ENCODE data around the gene HEPHL1.

- no peak for TF ChIP-seq POLR2AphosphoS5 (IDR thresholded peaks at IDR 0.05; ENCODE audit: low read depth, low read length)
- TF ChIP-seq TAF1 (IDR thresholded peaks at IDR 0.05; ENCODE audit: borderline replicate concordance, insufficient read depth, low read length) = no peak
- no peak for TF ChIP-seq REST (IDR thresholded peaks at IDR 0.05; ENCODE audit: insufficient read depth in 1 of 2, low read depth in 2 of 2, low read length in 2 of 2)
- TF ChIP-seq SIN3A (IDR thresholded peaks at IDR 0.05; ENCODE audit: borderline replicate concordance, insufficient read depth, low read length) = no peak
Observed at GRCh38 chr11:94107363-94107762, 86.2 kb downstream of the HEPHL1 start.
